OCI-LY7 (cell line): ENCODE measurements around the gene LYPD5. TPM values are rescaled to one million over a fixed set of nuclear protein-coding genes. Genes with fewer than 3 reads are reported as not detected.
"Not testable (repeated sequence)": the region's sequence is repeated elsewhere in the genome, so short reads cannot be mapped to it uniquely, and the experiment has no call there.

Experiments used
- BruUV-seq: library from RNA; stranded (reverse); fragments of 400-500 nt; replicated peaks from 2 replicates; lab custom pipeline; 2021; lab: Mats Ljungman, UMichigan
- CTCF ChIA-PET: fragments of 300-600 bp; sonication (Branson Sonifier 250); formaldehyde crosslinking; loops from one replicate; lab custom pipeline; 2022; ENCODE audit warnings: antibody characterized with exemption; ENCODE audit not compliant: unreplicated experiment; lab: Charles Lee
- POLR2A ChIA-PET: fragments of 300-600 bp; sonication (Branson Sonifier 250); formaldehyde crosslinking; loops from one replicate; lab custom pipeline; 2022; ENCODE audit warnings: antibody characterized with exemption; lab: Charles Lee
- DNase-seq: peaks from one replicate; pipeline ENCODE4 v3.0.0-alpha.2; 2015; ENCODE audit warnings: low spot score
- H2AFZ ChIP-seq: fragments of 200-600 bp; sonication (generic), shearing (Covaris generic); 2 replicates; pipeline ENCODE4 v1.6.1; 2014; ENCODE audit warnings: mild to moderate bottlenecking, antibody characterized with exemption, low read length, moderate library complexity
- H3K27ac ChIP-seq: fragments of 200-600 bp; sonication (generic); 2 replicates; pipeline ENCODE4 v1.5.1; 2014; ENCODE audit warnings: mixed run types, low read depth, mild to moderate bottlenecking, moderate library complexity, low read length, inconsistent platforms; ENCODE audit not compliant: poor library complexity, severe bottlenecking
- H3K36me3 ChIP-seq: fragments of 200-600 bp; sonication (generic); 2 replicates; pipeline ENCODE4 v1.6.1; 2014; ENCODE audit warnings: mild to moderate bottlenecking, antibody characterized with exemption, low read length, moderate library complexity, mixed read lengths; ENCODE audit not compliant: insufficient read depth
- H3K4me1 ChIP-seq: fragments of 200-600 bp; sonication (generic); 2 replicates; pipeline ENCODE4 v1.5.1; 2014; ENCODE audit warnings: mild to moderate bottlenecking, low read length; ENCODE audit not compliant: insufficient read depth, poor library complexity, severe bottlenecking
- H3K4me2 ChIP-seq: fragments of 200-600 bp; sonication (generic); 2 replicates; pipeline ENCODE4 v1.6.1; 2014; ENCODE audit warnings: mild to moderate bottlenecking, low read length
- H3K4me3 ChIP-seq: fragments of 200-600 bp; sonication (generic); 2 replicates; pipeline ENCODE4 v1.5.1; 2014; ENCODE audit warnings: mild to moderate bottlenecking, low read depth, low read length; ENCODE audit not compliant: poor library complexity, severe bottlenecking
- H3K79me2 ChIP-seq: fragments of 200-600 bp; sonication (generic); 2 replicates; pipeline ENCODE4 v1.6.1; 2016; ENCODE audit warnings: low read depth, mild to moderate bottlenecking, low read length, moderate library complexity, mixed read lengths; ENCODE audit not compliant: insufficient read depth
- H3K9me2 ChIP-seq: fragments of 200-600 bp; sonication (generic); 2 replicates; pipeline ENCODE4 v1.6.1; 2016; ENCODE audit warnings: mild to moderate bottlenecking, low read length, mixed read lengths; ENCODE audit not compliant: insufficient read depth
- H3K9me3 ChIP-seq: fragments of 200-600 bp; sonication (generic); 2 replicates; pipeline ENCODE4 v1.6.1; 2014; ENCODE audit warnings: mild to moderate bottlenecking, mixed run types, low read length, mixed read lengths
- H4K20me1 ChIP-seq: fragments of 200-600 bp; sonication (generic); 2 replicates; pipeline ENCODE4 v1.6.1; 2014; ENCODE audit warnings: mild to moderate bottlenecking, antibody characterized with exemption, low read length, moderate library complexity, mixed read lengths; ENCODE audit not compliant: insufficient read depth
- CTCF ChIP-seq: fragments of 200-600 bp; sonication (generic); conservative IDR thresholded peaks from 2 replicates; pipeline ENCODE4 v1.5.1; 2014; ENCODE audit warnings: mild to moderate bottlenecking, antibody characterized with exemption, low read length, moderate library complexity, mixed read lengths
- EZH2phosphoT487 ChIP-seq: fragments of 200-600 bp; sonication (generic); IDR thresholded peaks from 2 replicates; pipeline ENCODE4 v1.6.1; 2018; ENCODE audit warnings: low read depth, borderline replicate concordance, mild to moderate bottlenecking, mixed run types, antibody characterized with exemption, low read length, moderate library complexity, mixed read lengths
- intact Hi-C: fragments of 100-400 bp; cut with micrococcal nuclease; formaldehyde crosslinking; loops from one replicate; pipeline ENCODE4 v1.10.0; 2022; ENCODE audit not compliant: unreplicated experiment
- total RNA-seq, 2 experiments: library from RNA; depleted of rRNA in 1 of 2; stranded (reverse); fragments of >200 nt in 1 of 2; shearing (Covaris generic) in 1 of 2; gene quantifications; 2 replicates each; pipeline ENCODE4 v1.2.3, GENCODE V29; 2014 to 2022

Gene LYPD5
- total RNA-seq, 2 experiments from 2014 or later: not detected

GRCh38 chr19:43820884-43821215, 18.6 kb upstream of the LYPD5 start:
- Histone ChIP-seq H4K20me1 (no peaks in the 10 kb centered on the region), H3K4me1 (no peaks in the 10 kb centered on the region), H3K4me2 (no peak overlapping the region), H3K4me3 (no peak overlapping the region), H3K9me3 (no peaks in the 10 kb centered on the region), H3K9me2 (no peaks in the 10 kb centered on the region), H3K27ac (no peak overlapping the region), H2AFZ (no peak overlapping the region), H3K79me2 (no peaks in the 10 kb centered on the region), H3K36me3 (no peaks in the 10 kb centered on the region)
- TF ChIP-seq EZH2phosphoT487 (no peak), CTCF (no peak)
- CTCF ChIA-PET: no interaction called here
- POLR2A ChIA-PET: no interaction called here
- intact Hi-C loops: no loop called here
- BruUV-seq: no TSS peak
- DNase-seq: no peak

- ChIA-PET POLR2A (interaction anchor here (0.6 kb wide), 1 partner anchor 392 kb away, joined by 3 read pairs; the partner anchor contains the start of gene ZNF227), CTCF (no interaction called here)
- no peak overlapping the region for H3K4me2 ChIP-seq
- H3K36me3 ChIP-seq: no peaks in the 10 kb centered on the region
- DNase-seq: no peak
- no peak overlapping the region for H2AFZ ChIP-seq
- no peaks in the 10 kb centered on the region for H3K4me1 ChIP-seq
- no peak overlapping the region for H3K27ac ChIP-seq
- TF ChIP-seq CTCF (no peak), EZH2phosphoT487 (no peak)
- H4K20me1 ChIP-seq: no peaks in the 10 kb centered on the region
- no peaks in the 10 kb centered on the region for H3K9me2 ChIP-seq
- intact Hi-C loops: no loop called here
- BruUV-seq: no TSS peak
- H3K9me3 ChIP-seq: no peaks in the 10 kb centered on the region
- no peak overlapping the region for H3K4me3 ChIP-seq
- H3K79me2 ChIP-seq: no peaks in the 10 kb centered on the region
Measured at GRCh38 chr19:43820098-43820883, 18.0 kb upstream of the LYPD5 start.

- H3K4me3 ChIP-seq: no peak overlapping the region
- CTCF ChIA-PET: no interaction called here
- no peak for DNase-seq
- no peaks in the 10 kb centered on the region for H3K9me2 ChIP-seq
- no peaks in the 10 kb centered on the region for H4K20me1 ChIP-seq
- H3K79me2 ChIP-seq: no peaks in the 10 kb centered on the region
- no peak overlapping the region for H3K27ac ChIP-seq
- no peak overlapping the region for H3K4me2 ChIP-seq
- no peaks in the 10 kb centered on the region for H3K9me3 ChIP-seq
- H3K36me3 ChIP-seq: no peaks in the 10 kb centered on the region
- TF ChIP-seq EZH2phosphoT487 (no peak), CTCF (no peak)
- POLR2A ChIA-PET: no interaction called here
- no peaks in the 10 kb centered on the region for H3K4me1 ChIP-seq
- no TSS peak for BruUV-seq
- intact Hi-C loops: no loop called here
- no peak overlapping the region for H2AFZ ChIP-seq
Measured at GRCh38 chr19:43818500-43818899, 16.3 kb upstream of the LYPD5 start.

- BruUV-seq, H3K9me3 ChIP-seq, H2AFZ ChIP-seq, H3K27ac ChIP-seq, H3K79me2 ChIP-seq, H3K4me2 ChIP-seq, H3K4me1 ChIP-seq, intact Hi-C loops, H4K20me1 ChIP-seq, POLR2A ChIA-PET, DNase-seq, H3K4me3 ChIP-seq, H3K9me2 ChIP-seq, H3K36me3 ChIP-seq, CTCF ChIA-PET: not testable (repeated sequence)
Measured at GRCh38 chr19:43817454-43817853, 15.2 kb upstream of the LYPD5 start.
